ENCODE data around the gene IFNA21.
"Not testable (repeated sequence)": the region's sequence is repeated elsewhere in the genome, so short reads cannot be mapped to it uniquely, and the experiment has no call there.

IFNA21 gene

DNA sequence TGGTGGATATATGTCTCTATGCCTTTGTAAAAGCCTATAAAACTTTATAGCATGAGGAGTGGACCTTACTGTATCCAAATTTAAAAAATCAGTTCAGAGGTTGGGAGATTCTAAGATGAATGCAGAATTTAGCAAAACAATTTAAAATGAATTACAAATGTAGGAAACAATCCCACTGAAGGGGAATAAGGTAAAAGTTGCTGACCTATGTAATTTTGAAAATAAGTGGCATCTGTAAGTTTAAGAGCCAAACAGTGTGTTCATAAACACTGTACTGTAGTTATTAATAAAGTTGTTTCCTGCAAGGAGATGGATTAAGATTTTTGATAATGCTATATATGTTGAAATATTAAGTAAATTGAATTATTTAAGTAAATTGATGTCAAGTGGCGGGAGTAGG is 29.4 kb downstream of the IFNA21 start:
- DNase-seq, result no peak

DNA sequence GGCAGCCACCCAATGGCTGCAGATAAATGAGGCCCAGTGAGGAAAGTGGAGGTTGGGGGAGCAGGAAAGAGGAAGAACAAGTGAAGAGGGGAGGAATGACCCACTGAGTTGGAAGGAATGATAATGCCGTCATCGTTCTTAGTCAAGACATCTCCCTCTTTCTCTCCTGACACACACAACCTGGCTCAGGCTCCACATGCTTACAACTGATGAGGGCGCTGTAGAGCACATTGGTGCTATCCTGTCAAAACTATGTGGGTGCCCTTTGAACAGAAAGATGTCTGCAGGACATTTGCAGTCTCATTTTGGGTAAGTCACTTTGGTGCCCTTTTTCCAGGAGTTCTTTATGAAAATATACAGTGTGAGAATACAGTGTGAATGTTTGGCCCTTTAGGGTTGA is 30.7 kb downstream of the IFNA21 start:
- DNase-seq, result no peak

DNA sequence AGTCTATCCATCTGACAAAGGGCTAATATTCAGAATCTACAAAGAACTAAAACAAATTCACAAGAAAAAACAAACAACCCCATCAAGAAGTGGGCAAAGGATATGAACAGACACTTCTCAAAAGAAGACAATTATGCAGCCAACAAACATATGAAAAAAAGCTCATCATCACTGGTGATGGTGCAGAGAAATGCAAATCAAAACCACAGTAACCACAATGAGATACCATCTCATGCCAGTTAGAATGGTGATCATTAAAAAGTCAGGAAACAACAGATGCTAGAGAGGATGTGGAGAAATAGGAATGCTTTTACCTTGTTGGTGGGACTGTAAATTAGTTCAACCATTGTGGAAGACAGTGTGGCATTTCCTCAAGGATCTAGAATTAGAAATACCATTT is 38.3 kb downstream of the IFNA21 start:
- DNase-seq, result not testable (repeated sequence)

DNA sequence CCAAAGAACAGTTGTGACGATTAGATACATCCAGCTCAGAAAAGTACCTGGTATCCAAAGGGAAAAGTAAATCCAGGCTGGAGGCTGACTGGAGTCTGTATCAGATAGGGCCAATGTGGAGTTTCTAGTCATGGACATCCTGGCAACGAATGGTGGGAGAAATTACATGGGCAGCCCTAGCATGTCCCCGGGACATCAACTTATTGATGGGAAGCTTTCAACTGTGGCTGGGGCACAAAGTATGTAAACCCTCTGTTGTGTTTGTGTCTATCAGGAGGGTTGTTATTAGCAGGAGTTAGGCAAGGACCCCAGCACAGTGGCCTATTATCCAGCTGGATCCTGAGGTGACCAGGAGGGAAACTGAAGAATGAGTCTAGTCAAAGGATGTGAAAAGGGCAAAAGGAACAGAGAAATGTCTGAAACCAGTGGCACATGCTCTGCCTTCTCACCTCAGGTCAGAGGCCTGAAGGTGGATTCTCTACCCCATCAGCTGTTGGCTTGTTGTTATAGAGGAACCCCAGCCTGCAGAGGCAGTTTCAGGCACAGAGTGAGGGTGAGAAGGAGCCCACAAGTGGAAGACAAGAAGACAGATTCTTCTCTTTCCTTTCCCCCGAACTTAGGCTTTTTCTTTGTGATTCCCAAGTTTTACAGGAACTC is 44.7 kb downstream of the IFNA21 start:
- no peak for DNase-seq

DNA sequence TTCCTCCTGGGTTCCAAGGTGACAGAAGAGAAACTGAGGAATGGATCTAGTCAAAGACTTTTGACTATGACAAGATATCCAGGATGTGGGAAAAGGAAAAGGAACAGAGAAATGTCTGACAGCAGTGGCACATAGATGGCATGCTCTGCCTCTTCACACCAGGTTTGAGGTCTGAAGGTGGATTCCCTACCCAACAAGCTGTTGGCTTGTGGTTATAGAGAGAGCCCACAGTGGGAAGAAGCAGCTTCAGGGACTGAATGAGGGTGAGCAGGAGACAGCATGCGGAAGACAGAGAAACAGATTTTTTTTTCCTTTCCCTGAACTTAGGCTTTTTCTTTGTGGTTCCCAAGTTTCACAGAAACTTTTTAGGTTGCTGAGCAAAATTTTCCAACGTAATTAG is 45.4 kb downstream of the IFNA21 start:
- no peak for DNase-seq

DNA sequence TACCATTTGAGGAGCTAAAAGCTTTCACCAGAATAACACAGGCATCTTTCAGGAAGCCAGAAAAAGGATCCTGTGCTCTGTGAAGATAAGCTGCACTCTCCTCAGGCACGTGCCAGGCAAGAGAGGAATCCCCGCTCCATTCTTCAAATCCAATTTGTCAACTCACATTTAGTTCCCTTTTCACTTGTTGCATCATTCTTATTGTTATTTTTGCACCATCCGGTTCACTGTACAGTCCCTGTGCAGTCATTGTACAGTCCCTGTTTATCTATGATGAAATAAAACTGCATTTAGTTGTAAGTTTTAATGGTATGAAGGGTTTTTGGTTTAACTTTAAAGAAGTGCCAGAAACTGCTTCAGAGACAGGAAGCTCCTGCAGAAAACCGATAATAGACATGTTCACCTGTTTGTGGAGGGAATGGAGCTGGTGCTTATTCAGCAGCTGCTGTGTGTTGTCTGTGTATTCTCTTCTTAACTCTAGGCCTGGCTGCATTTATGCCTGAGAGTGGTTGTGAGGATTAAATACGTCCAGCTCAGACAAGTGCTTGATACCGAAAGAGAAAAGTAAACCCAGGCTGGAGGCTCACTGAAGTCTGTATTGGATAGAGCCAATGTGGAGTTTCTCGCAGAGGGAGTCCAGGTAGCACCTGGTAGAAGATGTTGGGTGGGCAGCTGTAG is 47.2 kb downstream of the IFNA21 start:
- no peak for DNase-seq

All from T1000 (cell line).